ENCODE data around the gene ATF4. TPM values are rescaled to one million over a fixed set of nuclear protein-coding genes. Genes with fewer than 3 reads are reported as not detected.

Gene ATF4
- total RNA-seq, 1 experiment from 2014 or later: 608 TPM

DNA sequence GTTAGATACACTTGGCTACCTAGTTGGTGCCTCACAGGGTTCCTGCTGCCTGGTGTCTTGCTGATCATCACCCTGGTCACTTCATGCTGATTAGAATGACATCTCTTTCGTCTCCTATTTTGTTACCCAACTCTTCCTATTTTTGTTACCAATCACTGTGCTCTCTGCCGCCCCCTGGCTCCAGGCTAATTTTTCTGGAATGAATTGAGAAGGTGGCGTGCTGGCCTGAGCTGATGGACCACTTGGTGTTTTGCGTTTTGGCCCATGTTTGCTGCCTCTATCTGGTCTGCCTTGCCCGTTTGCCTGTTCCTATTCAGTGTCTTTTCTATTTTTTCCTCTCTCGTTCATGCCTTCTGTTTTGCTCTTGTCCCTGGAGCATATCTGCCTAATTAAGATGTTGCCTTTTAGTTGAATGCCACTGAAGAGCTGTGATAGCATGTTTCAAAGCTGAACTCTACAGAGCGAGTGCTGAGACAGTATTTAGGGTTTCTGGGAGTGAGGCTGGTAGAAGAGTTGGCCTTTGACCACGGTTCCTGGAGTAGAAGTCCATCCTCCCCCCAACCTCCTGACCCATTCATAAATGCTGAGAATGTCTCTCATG, 5.9 kb upstream of the ATF4 start:
- RAD21 ChIA-PET (ENCODE audit: low non-redundant PET in 1 of 2, low total read pairs in 2 of 2, uncharacterized antibody in 2 of 2, unreplicated experiment in 2 of 2): no interaction called here
- POLR2A ChIA-PET: interaction anchor here (1.0 to 1.5 kb wide), 3 partner anchors 10 to 12 kb away, joined by 4 to 12 read pairs (median 5); partner anchors contain the start of gene MIEF1
- Histone ChIP-seq H3K9me3 (ENCODE audit: control insufficient read depth in 1 of 2, insufficient read depth in 1 of 2, low read depth in 1 of 2, low read length in 2 of 2) (no peaks in the 10 kb centered on the region), H2AFZ (ENCODE audit: low read depth, low read length, poor library complexity, severe bottlenecking) (no peak overlapping the region), H3K36me3 (ENCODE audit: control insufficient read depth in 1 of 2, insufficient read depth in 2 of 2, low read length in 2 of 2) (peaks cover 51 to 69% of the 10 kb centered on the region in 2 experiments), H3K4me1 (ENCODE audit: control insufficient read depth in 1 of 2, insufficient read depth in 2 of 2, low read length in 2 of 2) (peaks cover 10 to 20% of the 10 kb centered on the region in 2 experiments), H3K4me3 (replicated peaks in 1 of 2; ENCODE audit: low read depth in 1 of 2, low read length in 2 of 2) (no peak overlapping the region), H3K79me2 (ENCODE audit: insufficient read depth, low read length) (peaks cover 66% of the 10 kb centered on the region), H3K9ac (ENCODE audit: low read length) (no peak overlapping the region), H3K27ac (ENCODE audit: low read depth, low read length) (no peak overlapping the region), H4K20me1 (ENCODE audit: insufficient read depth) (peaks cover 9% of the 10 kb centered on the region; the same call in 1 of the 2 replicates), H3K4me2 (ENCODE audit: low read length) (no peak overlapping the region), H3K9me2 (ENCODE audit: insufficient read depth) (no peaks in the 10 kb centered on the region), H3K27me3 (ENCODE audit: insufficient read depth, low read length) (no peaks in the 10 kb centered on the region)
- TF ChIP-seq CTCF (IDR thresholded peaks at IDR 0.05 in 2 of 3, conservative IDR thresholded peaks at IDR 0.05 in 1 of 3; ENCODE audit: borderline replicate concordance in 1 of 3, insufficient read depth in 1 of 3, low read depth in 2 of 3, low read length in 2 of 3): peak; percentile 64 to 84 (median 80); a peak in 5 of 6 replicates
- TF ChIP-seq TCF7L2 (IDR thresholded peaks at IDR 0.05; ENCODE audit: borderline replicate concordance, extremely low read depth, insufficient read depth, insufficient read length): no peak
- TF ChIP-seq RAD21 (IDR thresholded peaks at IDR 0.05; ENCODE audit: low read depth): peak; percentile 53; the same call in 1 of the 2 replicates
- TF ChIP-seq SIN3A (IDR thresholded peaks at IDR 0.05; ENCODE audit: low read depth): no peak
- intact Hi-C loops (cut with micrococcal nuclease): no loop called here
- ATAC-seq (peak; percentile 51; the same call in 1 of the 2 replicates), DNase-seq (ENCODE audit: low read depth, low spot score) (no peak)
- CTCF ChIA-PET: interaction anchor here (0.6 to 2.2 kb wide), 8 partner anchors 10 to 379 kb away, joined by 3 to 19 read pairs (median 4); partner anchors contain the start of genes MIEF1 and TAB1
- BruUV-seq (replicated peaks): TSS peak; percentile 19
